Measurements from ENCODE around the gene AGMAT.

DNA sequence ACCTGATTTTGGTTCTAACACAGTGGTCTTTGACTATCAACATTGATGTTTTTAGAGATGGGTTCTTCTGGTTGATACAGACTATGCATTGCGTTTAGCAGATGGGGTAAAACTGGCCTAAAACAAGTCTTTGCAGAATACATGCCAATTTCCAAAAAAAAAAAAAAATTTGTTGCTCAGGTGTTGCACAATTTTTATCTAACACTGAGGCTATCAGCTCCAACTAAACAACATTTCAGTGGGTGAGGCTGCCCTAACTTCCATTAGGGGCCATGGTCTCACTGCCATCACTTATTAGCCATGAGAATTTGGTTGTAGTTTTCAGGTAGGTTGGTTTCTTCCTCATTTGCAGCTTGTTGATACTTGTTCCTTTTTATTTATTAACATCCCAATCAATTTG lies 14.0 kb downstream of the AGMAT start:
- TF ChIP-seq, protein P1, sequence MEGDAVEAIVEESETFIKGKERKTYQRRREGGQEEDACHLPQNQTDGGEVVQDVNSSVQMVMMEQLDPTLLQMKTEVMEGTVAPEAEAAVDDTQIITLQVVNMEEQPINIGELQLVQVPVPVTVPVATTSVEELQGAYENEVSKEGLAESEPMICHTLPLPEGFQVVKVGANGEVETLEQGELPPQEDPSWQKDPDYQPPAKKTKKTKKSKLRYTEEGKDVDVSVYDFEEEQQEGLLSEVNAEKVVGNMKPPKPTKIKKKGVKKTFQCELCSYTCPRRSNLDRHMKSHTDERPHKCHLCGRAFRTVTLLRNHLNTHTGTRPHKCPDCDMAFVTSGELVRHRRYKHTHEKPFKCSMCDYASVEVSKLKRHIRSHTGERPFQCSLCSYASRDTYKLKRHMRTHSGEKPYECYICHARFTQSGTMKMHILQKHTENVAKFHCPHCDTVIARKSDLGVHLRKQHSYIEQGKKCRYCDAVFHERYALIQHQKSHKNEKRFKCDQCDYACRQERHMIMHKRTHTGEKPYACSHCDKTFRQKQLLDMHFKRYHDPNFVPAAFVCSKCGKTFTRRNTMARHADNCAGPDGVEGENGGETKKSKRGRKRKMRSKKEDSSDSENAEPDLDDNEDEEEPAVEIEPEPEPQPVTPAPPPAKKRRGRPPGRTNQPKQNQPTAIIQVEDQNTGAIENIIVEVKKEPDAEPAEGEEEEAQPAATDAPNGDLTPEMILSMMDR (conservative IDR thresholded peaks at IDR 0.05 in 1 of 2, IDR thresholded peaks at IDR 0.05 in 1 of 2; ENCODE audit: low read depth in 1 of 2, low read length in 2 of 2): no peak
- TF ChIP-seq EZH2 (IDR thresholded peaks at IDR 0.05; ENCODE audit: low read length, missing control alignments): no peak
